Calu3 (cell line): ENCODE measurements around the gene C20orf144. TPM values are rescaled to one million over a fixed set of nuclear protein-coding genes. Genes with fewer than 3 reads are reported as not detected.

Experiments
- BruUV-seq: library from RNA; stranded (reverse); fragments of 400-500 nt; replicated peaks from 2 replicates; lab custom pipeline; 2021; lab: Mats Ljungman, UMichigan
- CTCF ChIA-PET: fragments of 300-600 bp; sonication (Branson Sonifier 250); formaldehyde crosslinking; loops from one replicate; lab custom pipeline; 2022; ENCODE audit warnings: antibody characterized with exemption; lab: Charles Lee
- DNase-seq: peaks from one replicate; pipeline ENCODE4 v3.0.0; 2022
- H3K27ac Mint-ChIP-seq: one replicate; pipeline ENCODE4 v1.8.0; 2022; ENCODE audit warnings: mixed read lengths; ENCODE audit not compliant: unreplicated experiment
- H3K27me3 Mint-ChIP-seq: one replicate; pipeline ENCODE4 v1.8.0; 2022; ENCODE audit warnings: mixed read lengths; ENCODE audit not compliant: unreplicated experiment
- H3K36me3 Mint-ChIP-seq: one replicate; pipeline ENCODE4 v1.8.0; 2022; ENCODE audit warnings: mild to moderate bottlenecking, moderate library complexity, mixed read lengths; ENCODE audit not compliant: insufficient read depth, unreplicated experiment
- H3K4me1 Mint-ChIP-seq: one replicate; pipeline ENCODE4 v1.8.0; 2022; ENCODE audit warnings: mild to moderate bottlenecking, low read depth, mixed read lengths; ENCODE audit not compliant: unreplicated experiment
- H3K4me3 Mint-ChIP-seq: one replicate; pipeline ENCODE4 v1.8.0; 2022; ENCODE audit warnings: mild to moderate bottlenecking, low read depth, moderate library complexity, mixed read lengths; ENCODE audit not compliant: unreplicated experiment
- H3K9me3 Mint-ChIP-seq: one replicate; pipeline ENCODE4 v1.8.0; 2022; ENCODE audit warnings: low read depth, mixed read lengths; ENCODE audit not compliant: unreplicated experiment
- CTCF ChIP-seq: fragments of 200-600 bp; IDR thresholded peaks from one replicate; pipeline ENCODE4 v1.8.0; 2022; ENCODE audit warnings: antibody characterized with exemption; ENCODE audit not compliant: unreplicated experiment
- intact Hi-C: fragments of 100-400 bp; cut with micrococcal nuclease; formaldehyde crosslinking; loops from one replicate; pipeline ENCODE4 v1.10.0; 2022; ENCODE audit not compliant: unreplicated experiment
- total RNA-seq: library from RNA; stranded (reverse); gene quantifications from 2 replicates; pipeline ENCODE4 v1.2.3, GENCODE V29; 2022

Gene C20orf144
- total RNA-seq, 1 experiment from 2014 or later: 0.45 TPM

- H3K36me3 Mint-ChIP-seq: peaks cover 63% of the 10 kb centered on the region
- H3K27me3 Mint-ChIP-seq: no peaks in the 10 kb centered on the region
These were observed 5.7 kb downstream of the C20orf144 start for GRCh38 chr20:33667676-33668465.

GRCh38 chr20:33668466-33669155 is 6.5 kb downstream of the C20orf144 start:
- CTCF ChIA-PET: interaction anchor here (0.6 to 3.4 kb wide), 16 partner anchors 10 to 406 kb away, joined by 3 to 47 read pairs (median 4); partner anchors contain the start of genes CBFA2T2 and CDK5RAP1
- H3K9me3 Mint-ChIP-seq: no peaks in the 10 kb centered on the region
- intact Hi-C loops: loop anchor here (1.0 to 10.0 kb wide), 4 partner anchors 64 to 446 kb away; partner anchors contain the start of genes CDK5RAP1, EIF2S2 and ZNF341
- H3K4me1 Mint-ChIP-seq: peaks cover 41% of the 10 kb centered on the region
- H3K27me3 Mint-ChIP-seq: no peaks in the 10 kb centered on the region
- no peak for DNase-seq
- peak overlapping the region; percentile 37 for H3K27ac Mint-ChIP-seq
- H3K36me3 Mint-ChIP-seq: peaks cover 63% of the 10 kb centered on the region
- TSS peak; percentile 35 for BruUV-seq
- no peak for TF ChIP-seq CTCF
- peak overlapping the region; percentile 77 for H3K4me3 Mint-ChIP-seq

More at GRCh38 chr20:33667676-33668465, 5.7 kb downstream of the C20orf144 start:
- TF ChIP-seq CTCF: peak; percentile 97
- peak overlapping the region; percentile 77 for H3K4me3 Mint-ChIP-seq
- intact Hi-C loops: loop anchor here (1.0 to 10.0 kb wide), 4 partner anchors 64 to 447 kb away; partner anchors contain the start of genes CDK5RAP1, EIF2S2 and ZNF341
- H3K4me1 Mint-ChIP-seq: peaks cover 38% of the 10 kb centered on the region
- no peaks in the 10 kb centered on the region for H3K9me3 Mint-ChIP-seq
- BruUV-seq: no TSS peak
- CTCF ChIA-PET: interaction anchor here (0.6 to 3.4 kb wide), 20 partner anchors 8 to 921 kb away, joined by 3 to 47 read pairs (median 4); partner anchors contain the start of genes CBFA2T2 and CDK5RAP1
- peak overlapping the region; percentile 90 for H3K27ac Mint-ChIP-seq
- DNase-seq: peak; percentile 97

- Mint-ChIP-seq H3K36me3 (peaks cover 63% of the 10 kb centered on the region), H3K4me1 (peaks cover 38% of the 10 kb centered on the region), H3K9me3 (no peaks in the 10 kb centered on the region), H3K27me3 (no peaks in the 10 kb centered on the region), H3K27ac (no peak overlapping the region), H3K4me3 (no peak overlapping the region)
- CTCF ChIA-PET: interaction anchor here (2.1 to 3.4 kb wide), 2 partner anchors 16 to 212 kb away, joined by 11 to 13 read pairs; no protein-coding TSS in a partner anchor
- DNase-seq: no peak
- BruUV-seq: no TSS peak
- intact Hi-C loops: loop anchor here (5.0 to 10.0 kb wide), 3 partner anchors 63 to 446 kb away; partner anchors contain the start of genes CDK5RAP1, EIF2S2 and ZNF341
- no peak for TF ChIP-seq CTCF
These were observed 7.1 kb downstream of the C20orf144 start for GRCh38 chr20:33669224-33669623.
